Measurements from ENCODE around the gene PDGFC. TPM values are rescaled to one million over a fixed set of nuclear protein-coding genes. Genes with fewer than 3 reads are reported as not detected.
A peak's percentile ranks its signal among the peaks of the same experiment; 100 is the strongest.

PDGFC gene
- polyA plus RNA-seq, 3 donors: 2.5 to 5.0 (median 4.9) TPM

DNA sequence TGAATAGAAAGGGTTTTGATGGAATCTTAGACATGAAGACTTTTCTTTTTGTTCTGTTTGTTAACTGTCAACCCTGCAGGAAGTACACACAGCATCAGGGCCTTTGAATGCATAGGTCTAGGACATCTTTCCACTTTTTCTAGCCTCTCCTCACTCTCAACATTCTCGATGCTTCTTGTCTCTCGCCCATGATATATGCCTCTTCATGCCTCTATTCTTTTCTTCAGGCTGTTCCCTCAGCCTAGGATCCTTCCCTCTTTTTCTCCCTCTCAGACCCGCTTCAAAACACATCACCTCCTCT lies 9.6 kb downstream of the PDGFC start:
- no peak overlapping the region for H3K27ac ChIP-seq (ENCODE audit: low read depth in 1 of 2, low read length in 2 of 2)
- Mint-ChIP-seq H3K4me1 (peaks cover 46% of the 10 kb centered on the region), H3K9me3 (peaks cover 0 to 5% (median 0%) of the 10 kb centered on the region in 7 donors), H3K27me3 (ENCODE audit: low read depth in 3 of 3) (no peaks in the 10 kb centered on the region), H3K27ac (peak overlapping the region in 3 of 7 donors; percentile 1 to 18 (median 3)), H3K4me3 (no peak overlapping the region), H3K36me3 (peaks cover 3% of the 10 kb centered on the region in 2 donors)
- no peak overlapping the region for H3K4me2 ChIP-seq (replicated peaks; ENCODE audit: extremely low read depth, low read length, poor library complexity, severe bottlenecking)
- 47% methylated on average over 2 of the region's 3 CpGs for WGBS (ENCODE audit: insufficient coverage)
- H3K27me3 ChIP-seq (ENCODE audit: control insufficient read depth in 2 of 2, insufficient read depth in 2 of 2, low read length in 2 of 2): no peaks in the 10 kb centered on the region
- no peak for DNase-seq
- no peaks in the 10 kb centered on the region for H3K36me3 ChIP-seq (replicated peaks in 1 of 2; ENCODE audit: control insufficient read depth in 1 of 2, insufficient read depth in 2 of 2, low read length in 2 of 2)
- H3K4me3 ChIP-seq (replicated peaks in 1 of 3; ENCODE audit: low read depth in 2 of 3, low read length in 3 of 3): no peak overlapping the region
- TF ChIP-seq, protein P1, sequence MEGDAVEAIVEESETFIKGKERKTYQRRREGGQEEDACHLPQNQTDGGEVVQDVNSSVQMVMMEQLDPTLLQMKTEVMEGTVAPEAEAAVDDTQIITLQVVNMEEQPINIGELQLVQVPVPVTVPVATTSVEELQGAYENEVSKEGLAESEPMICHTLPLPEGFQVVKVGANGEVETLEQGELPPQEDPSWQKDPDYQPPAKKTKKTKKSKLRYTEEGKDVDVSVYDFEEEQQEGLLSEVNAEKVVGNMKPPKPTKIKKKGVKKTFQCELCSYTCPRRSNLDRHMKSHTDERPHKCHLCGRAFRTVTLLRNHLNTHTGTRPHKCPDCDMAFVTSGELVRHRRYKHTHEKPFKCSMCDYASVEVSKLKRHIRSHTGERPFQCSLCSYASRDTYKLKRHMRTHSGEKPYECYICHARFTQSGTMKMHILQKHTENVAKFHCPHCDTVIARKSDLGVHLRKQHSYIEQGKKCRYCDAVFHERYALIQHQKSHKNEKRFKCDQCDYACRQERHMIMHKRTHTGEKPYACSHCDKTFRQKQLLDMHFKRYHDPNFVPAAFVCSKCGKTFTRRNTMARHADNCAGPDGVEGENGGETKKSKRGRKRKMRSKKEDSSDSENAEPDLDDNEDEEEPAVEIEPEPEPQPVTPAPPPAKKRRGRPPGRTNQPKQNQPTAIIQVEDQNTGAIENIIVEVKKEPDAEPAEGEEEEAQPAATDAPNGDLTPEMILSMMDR (IDR thresholded peaks at IDR 0.05): no peak
- H2AFZ ChIP-seq (ENCODE audit: insufficient read depth, low read depth, low read length, poor library complexity, severe bottlenecking): peak overlapping the region; percentile 32
- no peaks in the 10 kb centered on the region for H3K9me3 ChIP-seq (replicated peaks in 1 of 2; ENCODE audit: control insufficient read depth in 1 of 2, insufficient read depth in 1 of 2, low read length in 2 of 2)
- intact Hi-C loops (cut with micrococcal nuclease): loop anchor here in 1 of 2 donors (10.0 kb wide), 1 partner anchor 127 kb away; no protein-coding TSS in a partner anchor
- H3K4me1 ChIP-seq (ENCODE audit: control insufficient read depth in 1 of 2, insufficient read depth in 2 of 2, low read length in 2 of 2): peaks cover 27 to 35% of the 10 kb centered on the region in 2 donors
- no peaks in the 10 kb centered on the region for H4K20me1 ChIP-seq (ENCODE audit: insufficient read depth, low read length)
- no peak overlapping the region for H3K9ac ChIP-seq (ENCODE audit: insufficient read depth, low read length, poor library complexity, severe bottlenecking)
- peaks cover 7% of the 10 kb centered on the region for H3K79me2 ChIP-seq (ENCODE audit: insufficient read depth, low read length)

DNA sequence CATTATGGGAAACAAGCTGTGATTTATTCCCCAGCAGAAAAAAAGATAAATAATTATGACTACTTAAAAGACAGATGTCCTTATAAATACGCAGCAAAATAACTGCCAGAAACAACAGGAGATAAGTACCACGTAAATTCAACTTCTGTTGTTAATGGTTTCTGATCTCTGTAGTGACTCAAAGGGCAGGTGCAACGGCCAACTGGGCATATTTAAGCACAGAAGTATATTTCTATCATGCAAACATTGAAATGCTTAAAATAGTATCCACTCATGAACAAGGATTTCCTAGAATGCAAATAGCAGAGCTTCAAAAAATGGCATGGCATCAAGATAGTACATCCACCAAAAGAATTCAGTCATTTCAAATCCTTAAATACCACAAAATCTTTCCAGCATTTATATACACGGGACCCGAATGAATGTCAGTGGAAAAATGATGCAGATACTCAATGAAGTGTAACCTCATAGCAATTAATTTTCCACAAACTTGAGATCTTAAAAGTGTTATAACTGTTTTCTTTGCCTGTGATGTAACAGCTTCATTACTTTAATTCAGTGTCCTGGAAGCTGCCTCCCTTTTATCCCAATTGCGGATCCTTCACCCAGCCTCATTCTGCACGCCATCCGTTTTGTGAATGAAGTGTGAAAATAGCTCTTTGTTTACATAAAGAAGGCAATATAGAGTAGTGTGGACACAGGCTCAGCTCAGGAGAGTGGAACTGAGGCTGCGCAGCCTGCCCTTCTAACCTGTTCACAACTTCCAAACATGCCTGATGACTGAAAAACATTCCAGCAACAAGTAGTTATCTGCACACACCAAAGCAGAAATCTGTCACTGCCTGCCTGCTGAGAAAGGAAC lies 10.2 kb downstream of the PDGFC start:
- Histone ChIP-seq H3K79me2 (ENCODE audit: insufficient read depth, low read length) (peaks cover 7% of the 10 kb centered on the region), H3K36me3 (replicated peaks in 1 of 2; ENCODE audit: control insufficient read depth in 1 of 2, insufficient read depth in 2 of 2, low read length in 2 of 2) (no peaks in the 10 kb centered on the region), H3K27me3 (ENCODE audit: control insufficient read depth in 2 of 2, insufficient read depth in 2 of 2, low read length in 2 of 2) (no peaks in the 10 kb centered on the region), H4K20me1 (ENCODE audit: insufficient read depth, low read length) (no peaks in the 10 kb centered on the region), H3K9ac (ENCODE audit: insufficient read depth, low read length, poor library complexity, severe bottlenecking) (no peak overlapping the region), H3K4me2 (replicated peaks; ENCODE audit: extremely low read depth, low read length, poor library complexity, severe bottlenecking) (no peak overlapping the region), H3K4me1 (ENCODE audit: control insufficient read depth in 1 of 2, insufficient read depth in 2 of 2, low read length in 2 of 2) (peaks cover 30 to 35% of the 10 kb centered on the region in 2 donors), H3K4me3 (replicated peaks in 1 of 3; ENCODE audit: low read depth in 2 of 3, low read length in 3 of 3) (no peak overlapping the region), H3K9me3 (replicated peaks in 1 of 2; ENCODE audit: control insufficient read depth in 1 of 2, insufficient read depth in 1 of 2, low read length in 2 of 2) (no peaks in the 10 kb centered on the region), H2AFZ (ENCODE audit: insufficient read depth, low read depth, low read length, poor library complexity, severe bottlenecking) (no peak overlapping the region), H3K27ac (ENCODE audit: low read depth in 1 of 2, low read length in 2 of 2) (no peak overlapping the region)
- Mint-ChIP-seq H3K4me3 (no peak overlapping the region), H3K9me3 (peaks cover 0 to 5% (median 0%) of the 10 kb centered on the region in 7 donors), H3K27ac (no peak overlapping the region), H3K36me3 (peaks cover 3% of the 10 kb centered on the region in 2 donors), H3K27me3 (ENCODE audit: low read depth in 3 of 3) (no peaks in the 10 kb centered on the region), H3K4me1 (peaks cover 45% of the 10 kb centered on the region)
- DNase-seq: no peak
- intact Hi-C loops (cut with micrococcal nuclease): loop anchor here in 1 of 2 donors (10.0 kb wide), 1 partner anchor 127 kb away; no protein-coding TSS in a partner anchor
- TF ChIP-seq, protein P1 (IDR thresholded peaks at IDR 0.05): no peak
- no CpG with 5 or more reads among the region's 9 CpGs for WGBS (ENCODE audit: insufficient coverage)

All from CD14-positive monocyte (primary cell).